Heart left ventricle (tissue), 16 donors: Measurements from ENCODE around the gene CACNA1S. TPM values are rescaled to one million over a fixed set of nuclear protein-coding genes. Genes with fewer than 3 reads are reported as not detected.

Experiments
- ATAC-seq, 4 donors: fragments of 200-7000 bp; cut with Tn5 transposase; one replicate each; pipeline ENCODE4 v1.9.1; 2020 to 2022; ENCODE audit warnings: moderate library complexity in 4 of 4, mild to moderate bottlenecking in 3 of 4, moderate number of reproducible peaks in 1 of 4
- DNase-seq, 5 donors: peaks; one replicate each; pipeline ENCODE4 v3.0.0-alpha.2; 2020
- H3K27ac ChIP-seq, 12 donors: fragments of 200-600 bp; sonication (generic) in 4 of 12; one replicate each; pipeline versions ENCODE4 v1.5.0 to v1.8.0; 2016 to 2022; ENCODE audit warnings: mild to moderate bottlenecking in 2 of 12
- H3K27me3 ChIP-seq, 9 donors: fragments of 200-600 bp; sonication (generic) in 2 of 9; one replicate each; pipeline versions ENCODE4 v1.5.1 to v1.8.0; 2016 to 2022; ENCODE audit warnings: mild to moderate bottlenecking in 3 of 9
- H3K36me3 ChIP-seq, 9 donors: fragments of 200-600 bp; sonication (generic) in 2 of 9; one replicate each; pipeline versions ENCODE4 v1.5.0 to v1.8.0; 2018 to 2022; ENCODE audit warnings: mild to moderate bottlenecking in 2 of 9
- H3K4me1 ChIP-seq, 12 donors: fragments of 200-600 bp; sonication (generic) in 4 of 12; one replicate each; pipeline versions ENCODE4 v1.5.0 to v1.8.0; 2016 to 2022; ENCODE audit warnings: mild to moderate bottlenecking in 3 of 12
- H3K4me3 ChIP-seq, 12 donors: fragments of 200-600 bp; sonication (generic) in 4 of 12; one replicate each; pipeline versions ENCODE4 v1.5.0 to v1.8.0; 2017 to 2022; ENCODE audit warnings: mild to moderate bottlenecking in 9 of 12, moderate library complexity in 4 of 12
- H3K9me3 ChIP-seq, 12 donors: fragments of 200-600 bp; sonication (generic) in 4 of 12; one replicate each; pipeline versions ENCODE4 v1.5.0 to v1.8.0; 2016 to 2022; ENCODE audit warnings: mild to moderate bottlenecking in 1 of 12
- CTCF ChIP-seq, 12 donors: fragments of 200-600 bp; sonication (generic) in 4 of 12; IDR thresholded peaks; one replicate each; pipeline versions ENCODE4 v1.5.0 to v1.8.0; 2018 to 2022; ENCODE audit warnings: antibody characterized with exemption in 12 of 12, mild to moderate bottlenecking in 5 of 12
- POLR2A ChIP-seq, 2 donors: fragments of 450-650 bp; IDR thresholded peaks; one replicate each; pipeline ENCODE4 v1.6.1; 2017; ENCODE audit warnings: antibody characterized with exemption in 2 of 2, mild to moderate bottlenecking in 2 of 2, moderate library complexity in 2 of 2
- WGBS, 4 donors: extraction: QIAGEN DNeasy Blood & Tissue Kit in 2 of 4; methylation state at CpG; one replicate each; pipeline versions ENCODE4 v1.1.5 to v1.1.7; 2013 to 2018; 5-methylcytosine and 5-hydroxymethylcytosine counted together
- intact Hi-C, 10 donors: fragments of 100-400 bp; cut with DNase I; formaldehyde crosslinking; loops; one replicate each; pipeline versions ENCODE4 v1.11.1 to v1.14.2; 2022
- polyA plus RNA-seq, 2 donors: library from polyadenylated mRNA; stranded (reverse); fragments of 200-250 nt; gene quantifications; one replicate each; pipeline ENCODE4 v1.2.3, GENCODE V29; 2013
- total RNA-seq, 9 donors: library from RNA; depleted of rRNA in 2 of 9; stranded (reverse); fragments of >200 nt in 2 of 9; fragmentation: NEBNext Ultra II Directional in 3 of 9; extraction: Animal tissue kit (Norgen Biotek cat#: 25700) in 3 of 9; gene quantifications; one replicate each; pipeline versions ENCODE4 v1.1.0 to v1.2.4, GENCODE V29; 2016 to 2023
- donor health status: ischemic (EF 13 %, LVEDD 7.1; RV severe dilation, severe dysfunction).
- donor health status: healthy with polysubstance abuse.
- donor health status: DM: no; HTN: yes; CAD: no.
- donor health status: DM: no; HTN: no; CAD: no.
- donor health status: ischemic (EF 25% LVEDD 6.9; RV normal size, moderate dysfunction).
- donor health status: ischemic (EF 25% LVEDD 5.7; RV mildly dilated, moderate dysfunction).
- donor health status: healthy.
- donor health status: DM: yes; HTN: yes; CAD: no.
- donor health status: ischemic (EF 35%, LVEDD 5.7; RV mildly dilated, moderate dysfunction).
- donor health status: nonischemic (EF 11% LVEDD 7.7; RV severe dilation, severe dysfunction).
- donor health status: DM: yes; HTN: yes; CAD: no.
- donor health status: PGD.
- donor health status: ischemic (EF 29% LVEDD 5.4; RV normal size, mild dysfunction).
- donor health status: nonischemic (EF 23%, LVEDD 6.1; RV moderate dilation, normal function).

CACNA1S gene
- total and polyA plus RNA-seq, 11 donors = not detected

DNA sequence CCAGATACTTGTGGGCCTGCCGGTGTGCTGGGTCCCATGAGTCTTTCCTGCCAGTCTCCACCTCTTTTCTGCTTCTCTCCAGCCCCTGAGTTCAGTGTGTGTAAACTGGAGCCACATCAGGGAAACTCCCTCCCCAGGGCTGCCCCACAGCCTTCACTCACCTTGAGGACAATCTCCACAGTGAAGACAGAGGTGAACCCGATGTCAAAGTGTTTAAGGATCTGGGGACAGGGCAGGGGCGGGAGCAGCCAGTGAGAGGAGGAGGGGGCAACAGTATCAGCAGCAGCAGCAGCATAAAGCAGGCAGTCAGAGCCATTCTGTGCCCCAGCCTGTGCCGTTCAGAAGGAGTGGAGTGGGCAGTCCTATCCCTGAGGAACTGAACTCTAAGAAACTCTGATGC lies 43.2 kb downstream of the CACNA1S start:
- Histone ChIP-seq H3K36me3 (no peaks in the 10 kb centered on the region), H3K9me3 (no peaks in the 10 kb centered on the region), H3K27ac (no peak overlapping the region), H3K4me1 (no peaks in the 10 kb centered on the region), H3K4me3 (no peak overlapping the region), H3K27me3 (peaks cover 0 to 4% (median 0%) of the 10 kb centered on the region in 9 donors)
- intact Hi-C loops = no loop called here
- ATAC-seq (no peak), DNase-seq (no peak)
- 75 to 78% (median 76%) methylated on average over 4 of the region's 4 CpGs for WGBS, 4 donors
- TF ChIP-seq POLR2A (IDR thresholded peaks at IDR 0.05) = no peak
- no peak for TF ChIP-seq CTCF (IDR thresholded peaks at IDR 0.05)

GRCh38 chr1:201066986-201067385 lies 45.2 kb downstream of the CACNA1S start:
- Histone ChIP-seq H3K9me3 (no peaks in the 10 kb centered on the region), H3K27me3 (peaks cover 0 to 4% (median 0%) of the 10 kb centered on the region in 9 donors), H3K4me1 (no peaks in the 10 kb centered on the region), H3K36me3 (no peaks in the 10 kb centered on the region), H3K4me3 (no peak overlapping the region), H3K27ac (no peak overlapping the region)
- TF ChIP-seq POLR2A (IDR thresholded peaks at IDR 0.05) (no peak), CTCF (IDR thresholded peaks at IDR 0.05) (no peak)
- WGBS, 4 donors = 79 to 84% (median 82%) methylated on average over 3 to 4 of the region's 4 CpGs
- intact Hi-C loops = no loop called here
- no peak for DNase-seq
- ATAC-seq = no peak

DNA sequence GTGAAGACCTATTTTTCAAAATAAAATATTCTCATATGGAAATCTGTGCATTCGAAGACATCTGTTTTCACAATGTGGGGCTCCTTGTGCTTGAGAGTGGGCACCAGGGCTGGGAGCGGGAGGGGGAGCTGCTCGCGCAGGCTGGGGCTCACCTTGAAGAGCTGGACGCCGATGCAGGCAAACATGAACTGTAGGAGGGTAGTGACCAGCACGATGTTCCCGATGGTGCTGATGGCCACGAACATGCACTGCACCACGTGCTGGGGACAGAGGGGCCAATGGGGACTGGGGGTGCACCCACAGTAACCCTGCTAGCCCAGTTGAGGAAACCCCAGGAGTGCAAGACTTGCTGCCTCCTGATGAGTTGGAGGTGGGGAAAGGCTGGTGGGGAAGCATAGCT lies 46.5 kb downstream of the CACNA1S start:
- DNase-seq = no peak
- intact Hi-C loops = no loop called here
- no peaks in the 10 kb centered on the region for H3K36me3 ChIP-seq
- no peaks in the 10 kb centered on the region for H3K9me3 ChIP-seq
- 87 to 95% (median 91%) methylated on average over 10 of the region's 10 CpGs for WGBS, 4 donors
- peaks cover 0 to 4% (median 0%) of the 10 kb centered on the region in 9 donors for H3K27me3 ChIP-seq
- peaks cover 0 to 7% (median 0%) of the 10 kb centered on the region in 12 donors for H3K4me1 ChIP-seq
- H3K4me3 ChIP-seq = no peak overlapping the region
- H3K27ac ChIP-seq = no peak overlapping the region
- TF ChIP-seq CTCF (IDR thresholded peaks at IDR 0.05) = no peak
- no peak for ATAC-seq

DNA sequence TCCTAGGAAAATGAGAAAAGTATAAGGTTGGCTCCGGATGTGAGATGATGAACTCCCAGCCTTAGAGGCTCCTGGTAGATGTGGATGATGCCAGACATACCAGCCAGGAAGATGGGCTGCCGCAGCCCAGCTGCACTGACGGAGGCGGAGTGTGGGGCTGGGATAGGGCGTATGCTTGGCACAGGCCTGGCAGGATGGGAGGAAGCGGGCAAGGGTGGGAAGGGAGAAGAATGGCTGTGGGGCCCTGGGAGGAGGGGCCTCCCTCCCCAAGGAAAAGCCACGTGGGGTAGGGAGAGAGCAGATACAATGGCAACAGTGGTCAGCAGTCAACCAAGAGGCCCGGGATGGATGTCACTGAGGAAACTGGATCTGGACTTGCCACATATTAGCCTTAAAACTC lies 47.4 kb downstream of the CACNA1S start:
- Histone ChIP-seq H3K36me3 (no peaks in the 10 kb centered on the region), H3K4me1 (peaks cover 0 to 16% (median 0%) of the 10 kb centered on the region in 12 donors), H3K9me3 (no peaks in the 10 kb centered on the region), H3K27me3 (peaks cover 0 to 4% (median 0%) of the 10 kb centered on the region in 9 donors), H3K27ac (no peak overlapping the region), H3K4me3 (no peak overlapping the region)
- intact Hi-C loops = no loop called here
- ATAC-seq (no peak), DNase-seq (no peak)
- WGBS, 4 donors = 66 to 79% (median 77%) methylated on average over 8 of the region's 8 CpGs
- no peak for TF ChIP-seq CTCF (IDR thresholded peaks at IDR 0.05)
- TF ChIP-seq POLR2A (IDR thresholded peaks at IDR 0.05) = no peak
